ENCODE data around the gene BCL7A. TPM values are rescaled to one million over a fixed set of nuclear protein-coding genes. Genes with fewer than 3 reads are reported as not detected.

BCL7A gene
- total RNA-seq, 1 donor from 2014 or later = 49.3 TPM

DNA sequence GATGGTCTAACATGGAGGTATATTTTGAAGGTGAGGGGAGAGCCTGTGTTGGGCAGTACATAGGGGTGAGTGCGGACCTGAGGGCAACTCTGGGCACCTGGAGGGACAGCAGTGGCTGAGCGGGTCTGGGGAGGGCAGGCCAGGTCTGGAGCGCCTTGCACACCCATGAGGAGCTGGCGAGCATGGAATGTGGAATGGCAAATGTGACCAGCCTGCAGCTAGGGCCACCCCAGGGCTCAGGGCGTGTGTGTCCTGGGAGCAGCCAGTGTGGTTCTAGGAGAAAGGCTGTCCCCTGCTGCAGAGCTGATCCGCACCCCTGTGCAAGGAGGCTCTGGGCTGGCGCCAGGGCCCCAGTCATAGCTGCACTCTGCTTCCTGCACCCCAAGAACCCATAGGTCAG lies 24.5 kb downstream of the BCL7A start:
- H3K4me1 Mint-ChIP-seq (ENCODE audit: low read depth) = peaks cover 3% of the 10 kb centered on the region
- TF ChIP-seq, protein P1, sequence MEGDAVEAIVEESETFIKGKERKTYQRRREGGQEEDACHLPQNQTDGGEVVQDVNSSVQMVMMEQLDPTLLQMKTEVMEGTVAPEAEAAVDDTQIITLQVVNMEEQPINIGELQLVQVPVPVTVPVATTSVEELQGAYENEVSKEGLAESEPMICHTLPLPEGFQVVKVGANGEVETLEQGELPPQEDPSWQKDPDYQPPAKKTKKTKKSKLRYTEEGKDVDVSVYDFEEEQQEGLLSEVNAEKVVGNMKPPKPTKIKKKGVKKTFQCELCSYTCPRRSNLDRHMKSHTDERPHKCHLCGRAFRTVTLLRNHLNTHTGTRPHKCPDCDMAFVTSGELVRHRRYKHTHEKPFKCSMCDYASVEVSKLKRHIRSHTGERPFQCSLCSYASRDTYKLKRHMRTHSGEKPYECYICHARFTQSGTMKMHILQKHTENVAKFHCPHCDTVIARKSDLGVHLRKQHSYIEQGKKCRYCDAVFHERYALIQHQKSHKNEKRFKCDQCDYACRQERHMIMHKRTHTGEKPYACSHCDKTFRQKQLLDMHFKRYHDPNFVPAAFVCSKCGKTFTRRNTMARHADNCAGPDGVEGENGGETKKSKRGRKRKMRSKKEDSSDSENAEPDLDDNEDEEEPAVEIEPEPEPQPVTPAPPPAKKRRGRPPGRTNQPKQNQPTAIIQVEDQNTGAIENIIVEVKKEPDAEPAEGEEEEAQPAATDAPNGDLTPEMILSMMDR (IDR thresholded peaks at IDR 0.05; ENCODE audit: unreplicated experiment) = no peak
- H3K9me3 Mint-ChIP-seq (ENCODE audit: low read depth) = no peaks in the 10 kb centered on the region
- DNase-seq (ENCODE audit: low spot score, unreplicated experiment) = no peak
- no peak overlapping the region for H3K4me3 Mint-ChIP-seq (ENCODE audit: low read depth)
- no peaks in the 10 kb centered on the region for H3K27me3 Mint-ChIP-seq
- H3K27ac Mint-ChIP-seq = no peak overlapping the region
- peaks cover 15% of the 10 kb centered on the region for H3K36me3 Mint-ChIP-seq (ENCODE audit: insufficient read depth)

DNA sequence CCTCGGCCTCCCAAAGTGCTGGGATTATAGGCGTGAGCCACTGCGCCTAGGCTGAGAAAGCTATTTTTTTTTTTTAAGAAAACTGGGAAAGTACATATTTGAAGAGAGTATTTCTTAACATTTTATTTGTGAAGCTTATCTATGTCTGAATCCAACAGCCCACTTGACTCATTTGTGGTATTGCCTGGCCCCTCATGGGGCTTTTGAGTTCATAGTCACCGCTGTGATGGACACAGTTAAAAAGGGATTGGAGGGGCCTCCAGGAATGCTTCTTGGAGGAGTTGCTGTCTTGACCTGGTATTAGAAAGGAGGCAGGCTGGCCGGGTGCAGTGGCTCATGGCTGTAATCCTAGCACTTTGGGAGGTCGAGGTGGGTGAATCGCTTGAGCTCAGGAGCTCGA lies 26.5 kb downstream of the BCL7A start:
- TF ChIP-seq, protein P1 (IDR thresholded peaks at IDR 0.05; ENCODE audit: unreplicated experiment) = no peak
- Mint-ChIP-seq H3K9me3 (ENCODE audit: low read depth) (no peaks in the 10 kb centered on the region), H3K4me1 (ENCODE audit: low read depth) (no peaks in the 10 kb centered on the region), H3K36me3 (ENCODE audit: insufficient read depth) (peaks cover 10% of the 10 kb centered on the region), H3K27ac (no peak overlapping the region), H3K27me3 (no peaks in the 10 kb centered on the region), H3K4me3 (ENCODE audit: low read depth) (no peak overlapping the region)
- DNase-seq (ENCODE audit: low spot score, unreplicated experiment) = no peak

DNA sequence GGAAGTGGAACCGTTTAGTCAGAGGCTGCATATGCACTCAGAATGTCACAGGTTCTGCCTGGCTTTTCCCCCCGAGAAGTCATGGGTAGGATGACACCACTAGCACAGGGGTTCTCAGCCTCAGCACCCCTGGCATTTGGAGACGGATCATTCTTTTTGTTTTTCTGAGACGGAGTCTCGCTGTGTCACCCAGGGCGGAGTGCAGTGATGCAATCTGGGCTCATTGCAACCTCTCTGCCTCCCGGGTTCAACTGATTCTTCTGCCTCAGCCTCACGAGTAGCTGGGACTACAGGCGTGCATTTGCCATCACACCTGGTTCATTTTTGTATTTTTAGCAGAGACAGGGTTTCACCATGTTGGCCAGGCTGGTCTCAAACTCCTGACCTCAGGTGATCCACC lies 28.1 kb downstream of the BCL7A start:
- H3K27me3 Mint-ChIP-seq = no peaks in the 10 kb centered on the region
- H3K9me3 Mint-ChIP-seq (ENCODE audit: low read depth) = no peaks in the 10 kb centered on the region
- TF ChIP-seq, protein P1 (IDR thresholded peaks at IDR 0.05; ENCODE audit: unreplicated experiment) = no peak
- no peak overlapping the region for H3K4me3 Mint-ChIP-seq (ENCODE audit: low read depth)
- H3K27ac Mint-ChIP-seq = no peak overlapping the region
- no peaks in the 10 kb centered on the region for H3K4me1 Mint-ChIP-seq (ENCODE audit: low read depth)
- no peak for DNase-seq (ENCODE audit: low spot score, unreplicated experiment)
- peaks cover 12% of the 10 kb centered on the region for H3K36me3 Mint-ChIP-seq (ENCODE audit: insufficient read depth)

DNA sequence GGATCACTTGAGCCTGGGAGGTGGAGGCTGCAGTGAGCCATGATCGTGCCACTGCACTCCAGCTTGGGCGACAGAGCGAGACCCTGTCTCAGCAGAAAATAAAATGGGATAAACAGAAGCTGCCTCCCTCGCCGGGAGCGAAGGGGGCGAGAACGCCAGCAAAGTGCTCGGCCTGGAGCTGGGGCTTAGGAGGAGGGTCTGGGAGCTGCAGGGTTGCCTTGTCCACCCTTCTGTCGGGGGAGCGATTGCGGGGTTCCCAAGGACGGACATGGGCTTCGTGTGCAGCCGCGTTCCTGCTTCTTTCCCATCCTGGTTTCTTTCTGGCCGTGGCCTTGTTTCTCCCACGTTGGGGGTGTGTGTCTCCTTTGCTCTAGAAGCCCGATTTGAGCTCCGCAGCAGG lies 29.0 kb downstream of the BCL7A start:
- Mint-ChIP-seq H3K27ac (no peak overlapping the region), H3K4me1 (ENCODE audit: low read depth) (no peaks in the 10 kb centered on the region), H3K4me3 (ENCODE audit: low read depth) (no peak overlapping the region), H3K27me3 (no peaks in the 10 kb centered on the region), H3K9me3 (ENCODE audit: low read depth) (no peaks in the 10 kb centered on the region), H3K36me3 (ENCODE audit: insufficient read depth) (peaks cover 12% of the 10 kb centered on the region)
- TF ChIP-seq, protein P1 (IDR thresholded peaks at IDR 0.05; ENCODE audit: unreplicated experiment) = no peak
- no peak for DNase-seq (ENCODE audit: low spot score, unreplicated experiment)

DNA sequence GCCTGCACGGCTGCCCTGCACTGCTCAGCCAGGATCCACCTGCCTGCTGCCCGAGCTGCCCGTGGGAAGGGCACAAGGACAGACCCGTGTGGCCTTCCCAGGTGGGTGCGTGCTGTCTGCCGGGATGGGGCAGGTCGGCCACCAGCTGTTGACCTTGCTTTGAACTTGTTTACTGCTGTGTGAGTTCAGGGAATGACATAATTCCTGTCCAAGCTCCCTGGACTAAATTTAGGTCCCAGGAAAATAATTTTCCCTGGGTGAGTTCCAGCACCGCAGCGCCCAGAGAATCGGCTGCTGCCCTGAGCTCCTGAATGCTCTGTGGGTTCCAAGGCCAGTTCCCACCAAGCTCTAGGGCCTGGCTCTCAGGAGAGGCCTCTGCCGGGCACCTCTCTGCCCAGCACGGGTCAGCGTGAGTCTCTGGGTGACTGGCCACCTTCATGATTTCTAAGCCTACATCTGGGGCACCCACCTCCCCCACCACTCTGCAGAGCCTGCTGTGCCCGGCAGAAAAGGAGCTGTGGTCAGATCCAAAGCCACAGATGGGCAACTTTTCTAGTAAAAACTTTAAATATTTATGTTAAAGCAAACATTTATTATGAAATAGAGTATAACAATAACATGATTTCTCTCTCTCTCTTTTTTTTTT lies 29.7 kb downstream of the BCL7A start:
- TF ChIP-seq, protein P1 (IDR thresholded peaks at IDR 0.05; ENCODE audit: unreplicated experiment) = no peak
- Mint-ChIP-seq H3K36me3 (ENCODE audit: insufficient read depth) (peaks cover 8% of the 10 kb centered on the region), H3K27me3 (no peaks in the 10 kb centered on the region), H3K4me3 (ENCODE audit: low read depth) (no peak overlapping the region), H3K9me3 (ENCODE audit: low read depth) (no peaks in the 10 kb centered on the region), H3K27ac (peak overlapping the region; percentile 69), H3K4me1 (ENCODE audit: low read depth) (no peaks in the 10 kb centered on the region)
- DNase-seq (ENCODE audit: low spot score, unreplicated experiment) = no peak

Data from progenitor cell of endocrine pancreas (in vitro differentiated cells).